GM12878 (cell line): ENCODE data around the gene CACUL1. TPM values are rescaled to one million over a fixed set of nuclear protein-coding genes. Genes with fewer than 3 reads are reported as not detected.
"Not testable (repeated sequence)": the region's sequence is repeated elsewhere in the genome, so short reads cannot be mapped to it uniquely, and the experiment has no call there.

Experiments
- ATAC-seq: fragments of 200-7000 bp; cut with Tn5 transposase; 3 replicates; pipeline ENCODE4 v1.9.1; 2020; ENCODE audit warnings: mild to moderate bottlenecking, moderate library complexity
- BruUV-seq: library from RNA; stranded (reverse); fragments of 400-500 nt; replicated peaks from 2 replicates; lab custom pipeline; 2021; lab: Mats Ljungman, UMichigan
- CTCF ChIA-PET: fragments of 300-600 bp; sonication (Branson Sonifier 250); formaldehyde crosslinking; extraction: SDS; loops from one replicate; lab custom pipeline; 2021; ENCODE audit warnings: inconsistent platforms; lab: Yijun Ruan, JAX
- POLR2A ChIA-PET: fragments of 350-600 bp; formaldehyde crosslinking; extraction: SDS; loops from one replicate; lab custom pipeline; 2021; ENCODE audit warnings: inconsistent platforms; lab: Charles Lee
- RAD21 ChIA-PET: fragments of 300-600 bp; sonication (Branson Sonifier 250); formaldehyde crosslinking; loops from one replicate; lab custom pipeline; 2023; ENCODE audit warnings: antibody characterized with exemption; ENCODE audit not compliant: unreplicated experiment; lab: Charles Lee
- SMC1A ChIA-PET: fragments of 300-600 bp; sonication (Branson Sonifier 250); formaldehyde crosslinking; loops from one replicate; lab custom pipeline; 2023; ENCODE audit not compliant: unreplicated experiment, uncharacterized antibody; lab: Charles Lee
- DNase-seq: peaks from one replicate; pipeline ENCODE4 v3.0.0-alpha.2; 2011; ENCODE audit warnings: low read depth, low spot score
- FAIRE-seq: peaks from 3 replicates; lab custom pipeline; 2011; peaks lifted over from hg19 to GRCh38; lab: Jason Lieb, UNC
- H2AFZ ChIP-seq: 2 replicates; pipeline ENCODE4 v1.6.0; 2011; ENCODE audit warnings: low read depth, low read length, control low read depth; ENCODE audit not compliant: control insufficient read depth
- H3K27ac ChIP-seq: 2 replicates; pipeline ENCODE4 v1.5.1; 2011; ENCODE audit warnings: control low read depth; ENCODE audit not compliant: control insufficient read depth, insufficient read depth
- H3K27me3 ChIP-seq, 2 experiments: replicated peaks in 1 of 2; 2 replicates each; pipeline versions ENCODE4 v1.6.0 to v1.6.1; 2011; ENCODE audit warnings: low read length in 1 of 2; ENCODE audit not compliant: control insufficient read depth in 2 of 2, insufficient read depth in 2 of 2
- H3K36me3 ChIP-seq, 2 experiments: 2 replicates each; pipeline ENCODE4 v1.5.1; 2011; ENCODE audit warnings: low read length in 1 of 2; ENCODE audit not compliant: control insufficient read depth in 2 of 2, insufficient read depth in 2 of 2
- H3K4me1 ChIP-seq: 2 replicates; pipeline ENCODE4 v1.6.1; 2011; ENCODE audit warnings: mild to moderate bottlenecking, low read length, moderate library complexity, mixed read lengths; ENCODE audit not compliant: control insufficient read depth, insufficient read depth
- H3K4me2 ChIP-seq: 2 replicates; pipeline ENCODE4 v1.6.0; 2011; ENCODE audit warnings: control low read depth; ENCODE audit not compliant: control insufficient read depth, insufficient read depth
- H3K4me3 ChIP-seq: fragments of 200-600 bp; sonication (generic); 2 replicates; pipeline ENCODE4 v1.5.1; 2016
- H3K79me2 ChIP-seq: 2 replicates; pipeline ENCODE4 v1.6.0; 2011; ENCODE audit warnings: low read length; ENCODE audit not compliant: control insufficient read depth, insufficient read depth
- H3K9ac ChIP-seq: 2 replicates; pipeline ENCODE4 v1.8.0; 2011; ENCODE audit warnings: low read length, control low read depth, mixed read lengths; ENCODE audit not compliant: control insufficient read depth, insufficient read depth
- H3K9me3 ChIP-seq: replicated peaks from 3 replicates; pipeline ENCODE4 v1.5.1; 2011; ENCODE audit warnings: mild to moderate bottlenecking, low read length; ENCODE audit not compliant: control insufficient read depth, insufficient read depth
- H4K20me1 ChIP-seq: 2 replicates; pipeline ENCODE4 v1.6.0; 2011; ENCODE audit not compliant: control insufficient read depth, insufficient read depth
- WGBS: methylation state at CpG from one replicate; pipeline ENCODE4 v1.1.6; 2016; ENCODE audit warnings: low lambda C conversion rate; ENCODE audit not compliant: insufficient replicate concordance, insufficient coverage; ENCODE audit errors: missing lambda C conversion rate; 5-methylcytosine and 5-hydroxymethylcytosine counted together
- in situ Hi-C: fragments of 300-500 bp; cut with MboI; formaldehyde crosslinking; loops from 9 replicates; pipeline ENCODE4 v1.14.3; 2018; ENCODE audit warnings: mixed read lengths
- intact Hi-C: fragments of 100-400 bp; cut with micrococcal nuclease; formaldehyde crosslinking; loops from one replicate; pipeline ENCODE4 v1.14.2; 2022; ENCODE audit not compliant: unreplicated experiment
- polyA plus RNA-seq, 11 experiments: library from polyadenylated mRNA; depleted of rRNA in 4 of 11; unstranded in 6 of 11; stranded (reverse) in 5 of 11; fragments of >200 nt; fragmentation: Nextera tagmentation in 4 of 11; fragmentation: Illumina TruSeq in 1 of 11; extraction: Ambion mirVana in 4 of 11; extraction: Trizol in 1 of 11; gene quantifications; 1 replicate in 1 of 11; 2 replicates in 10 of 11; pipeline versions ENCODE4 v1.2.1 to v1.2.3, GENCODE V29; 2011 to 2016; ENCODE audit warnings: inconsistent platforms in 2 of 11, missing spikeins in 2 of 11, low read depth in 1 of 11
- total RNA-seq, 4 experiments: library from RNA; depleted of rRNA in 3 of 4; stranded (reverse); fragments of >200 nt in 3 of 4; fragmentation: Illumina TruSeq in 1 of 4; extraction: Trizol in 1 of 4; gene quantifications; 2 replicates each; pipeline versions ENCODE4 v1.2.1 to v1.2.3, GENCODE V29; 2013 to 2021

The CACUL1 gene
- total and polyA plus RNA-seq, 10 of the 15 experiments (the other 5 are each of a cell fraction or from before 2014, with no cell fraction given), result 7.4 to 23.2 (median 13.0) TPM

GRCh38 chr10:118658168-118658567 is 96.6 kb downstream of the CACUL1 start:
- POLR2A ChIA-PET, H3K27ac ChIP-seq, in situ Hi-C loops, H3K4me1 ChIP-seq, RAD21 ChIA-PET, H3K79me2 ChIP-seq, DNase-seq, H3K27me3 ChIP-seq, H3K9ac ChIP-seq, intact Hi-C loops, H2AFZ ChIP-seq, H4K20me1 ChIP-seq, H3K4me2 ChIP-seq, FAIRE-seq, BruUV-seq, H3K4me3 ChIP-seq, H3K9me3 ChIP-seq, ATAC-seq, H3K36me3 ChIP-seq: not testable (repeated sequence)
- ChIA-PET CTCF (interaction anchor here (1.5 kb wide), 1 partner anchor 32 kb away, joined by 4 read pairs; no protein-coding TSS in a partner anchor), SMC1A (interaction anchor here (1.4 to 2.1 kb wide), 2 partner anchors 10 to 40 kb away, joined by 4 read pairs; no protein-coding TSS in a partner anchor)
- WGBS, result 6% methylated on average over 1 of the region's 1 CpG

GRCh38 chr10:118645294-118645693 is 109.5 kb downstream of the CACUL1 start:
- RAD21 ChIA-PET, SMC1A ChIA-PET, H4K20me1 ChIP-seq, DNase-seq, ATAC-seq, in situ Hi-C loops, H3K4me2 ChIP-seq, BruUV-seq, CTCF ChIA-PET, H3K27ac ChIP-seq, H3K36me3 ChIP-seq, H3K9ac ChIP-seq, POLR2A ChIA-PET, intact Hi-C loops, H3K4me3 ChIP-seq, H3K27me3 ChIP-seq, FAIRE-seq, H2AFZ ChIP-seq, H3K9me3 ChIP-seq, H3K79me2 ChIP-seq, H3K4me1 ChIP-seq: not testable (repeated sequence)
- WGBS, result 57% methylated on average over 1 of the region's 1 CpG
